Activated CD8-positive, alpha-beta memory T cell treated with anti-CD3 and anti-CD28 coated beads, Interleukin-2, amount 10 ng/mL, durations not matched to agents 7 days and 5 days (primary cell): ENCODE measurements around the gene UBE4B. TPM values are rescaled to one million over a fixed set of nuclear protein-coding genes. Genes with fewer than 3 reads are reported as not detected.
"Not testable (repeated sequence)": the region's sequence is repeated elsewhere in the genome, so short reads cannot be mapped to it uniquely, and the experiment has no call there.

Experiments used
- ATAC-seq: fragments of 150-1000 bp; cut with Tn5 transposase; one replicate; pipeline ENCODE4 v1.10.0; 2021; ENCODE audit warnings: moderate library complexity
- CTCF ChIA-PET: fragments of 350-600 bp; sonication (Branson Sonifier 250); formaldehyde crosslinking; loops from one replicate; lab custom pipeline; 2021; ENCODE audit warnings: antibody characterized with exemption; lab: Charles Lee
- DNase-seq: peaks from one replicate; pipeline ENCODE4 v3.0.0-alpha.2; 2020
- H3K27ac Mint-ChIP-seq: one replicate; pipeline ENCODE4 v1.8.0; 2021; ENCODE audit warnings: mild to moderate bottlenecking, mixed read lengths
- H3K27me3 Mint-ChIP-seq: one replicate; pipeline ENCODE4 v1.8.0; 2021; ENCODE audit warnings: mixed read lengths
- H3K36me3 Mint-ChIP-seq: one replicate; pipeline ENCODE4 v1.8.0; 2021; ENCODE audit warnings: mild to moderate bottlenecking, mixed read lengths
- H3K4me1 Mint-ChIP-seq: one replicate; pipeline ENCODE4 v1.8.0; 2021; ENCODE audit warnings: mixed read lengths
- H3K4me3 Mint-ChIP-seq: one replicate; pipeline ENCODE4 v1.8.0; 2021; ENCODE audit warnings: mild to moderate bottlenecking, moderate library complexity, mixed read lengths
- H3K9me3 Mint-ChIP-seq: one replicate; pipeline ENCODE4 v1.8.0; 2022; ENCODE audit warnings: low read depth, mixed read lengths
- total RNA-seq, 2 experiments: library from RNA; stranded (reverse); gene quantifications; one replicate each; pipeline ENCODE4 v1.2.3, GENCODE V29; 2021

Gene UBE4B
- total RNA-seq, 2 experiments from 2014 or later = 28.7 to 30.4 TPM

- H3K9me3 Mint-ChIP-seq = no peaks in the 10 kb centered on the region
- peaks cover 7% of the 10 kb centered on the region for H3K27me3 Mint-ChIP-seq
- CTCF ChIA-PET = interaction anchor here (1.0 kb wide), 1 partner anchor 69 kb away, joined by 3 read pairs; no protein-coding TSS in a partner anchor
- H3K27ac Mint-ChIP-seq = no peak overlapping the region
- no peaks in the 10 kb centered on the region for H3K36me3 Mint-ChIP-seq
- H3K4me1 Mint-ChIP-seq = peaks cover 9% of the 10 kb centered on the region
- ATAC-seq (no peak), DNase-seq (no peak)
- no peak overlapping the region for H3K4me3 Mint-ChIP-seq
Measured at GRCh38 chr1:10019561-10019960, 13.2 kb upstream of the UBE4B start.

- no peak overlapping the region for H3K27ac Mint-ChIP-seq
Measured at GRCh38 chr1:10020086-10020485, 12.7 kb upstream of the UBE4B start.

GRCh38 chr1:10020678-10021077 is 12.1 kb upstream of the UBE4B start:
- H3K4me1 Mint-ChIP-seq, H3K36me3 Mint-ChIP-seq, H3K9me3 Mint-ChIP-seq, ATAC-seq, H3K4me3 Mint-ChIP-seq, DNase-seq, H3K27me3 Mint-ChIP-seq, H3K27ac Mint-ChIP-seq: not testable (repeated sequence)
- CTCF ChIA-PET = interaction anchor here (1.0 kb wide), 2 partner anchors 13 to 70 kb away, joined by 3 read pairs; no protein-coding TSS in a partner anchor

More at GRCh38 chr1:10020086-10020485, 12.7 kb upstream of the UBE4B start:
- H3K9me3 Mint-ChIP-seq = no peaks in the 10 kb centered on the region
- no peaks in the 10 kb centered on the region for H3K36me3 Mint-ChIP-seq
- H3K27me3 Mint-ChIP-seq = peaks cover 4% of the 10 kb centered on the region
- H3K4me1 Mint-ChIP-seq = peaks cover 9% of the 10 kb centered on the region
- ATAC-seq (no peak), DNase-seq (no peak)
- no peak overlapping the region for H3K4me3 Mint-ChIP-seq
- CTCF ChIA-PET = interaction anchor here (1.0 kb wide), 2 partner anchors 12 to 70 kb away, joined by 3 read pairs; no protein-coding TSS in a partner anchor

GRCh38 chr1:10021992-10022391 is 10.8 kb upstream of the UBE4B start:
- ATAC-seq, H3K27ac Mint-ChIP-seq: not testable (repeated sequence)

GRCh38 chr1:10022656-10023055 is 10.1 kb upstream of the UBE4B start:
- H3K36me3 Mint-ChIP-seq = no peaks in the 10 kb centered on the region
- no peaks in the 10 kb centered on the region for H3K27me3 Mint-ChIP-seq
- H3K27ac Mint-ChIP-seq = no peak overlapping the region
- ATAC-seq = no peak
- no peak for DNase-seq
- CTCF ChIA-PET = no interaction called here
- no peaks in the 10 kb centered on the region for H3K9me3 Mint-ChIP-seq
- peaks cover 9% of the 10 kb centered on the region for H3K4me1 Mint-ChIP-seq
- H3K4me3 Mint-ChIP-seq = no peak overlapping the region

More at GRCh38 chr1:10021992-10022391, 10.8 kb upstream of the UBE4B start:
- H3K4me3 Mint-ChIP-seq, H3K4me1 Mint-ChIP-seq, H3K36me3 Mint-ChIP-seq, H3K9me3 Mint-ChIP-seq, DNase-seq, H3K27me3 Mint-ChIP-seq: not testable (repeated sequence)
- CTCF ChIA-PET = interaction anchor here (0.7 kb wide), 1 partner anchor 80 kb away, joined by 3 read pairs; no protein-coding TSS in a partner anchor

- Mint-ChIP-seq H3K36me3 (no peaks in the 10 kb centered on the region), H3K27me3 (no peaks in the 10 kb centered on the region), H3K4me1 (no peaks in the 10 kb centered on the region), H3K4me3 (no peak overlapping the region), H3K27ac (no peak overlapping the region), H3K9me3 (no peaks in the 10 kb centered on the region)
- ATAC-seq (no peak), DNase-seq (no peak)
- CTCF ChIA-PET = interaction anchor here (0.7 to 2.0 kb wide), 3 partner anchors 23 to 315 kb away, joined by 3 to 5 read pairs (median 3); no protein-coding TSS in a partner anchor
Measured at GRCh38 chr1:10025354-10025753, 7.4 kb upstream of the UBE4B start.

GRCh38 chr1:10027027-10027426 is 5.7 kb upstream of the UBE4B start:
- CTCF ChIA-PET = interaction anchor here (2.0 kb wide), 1 partner anchor 77 kb away, joined by 5 read pairs; no protein-coding TSS in a partner anchor

GRCh38 chr1:10028956-10029500 is 3.7 kb upstream of the UBE4B start:
- H3K27ac Mint-ChIP-seq, H3K4me3 Mint-ChIP-seq, H3K27me3 Mint-ChIP-seq, CTCF ChIA-PET, H3K9me3 Mint-ChIP-seq, H3K36me3 Mint-ChIP-seq, DNase-seq, ATAC-seq: not testable (repeated sequence)
- peaks cover 14% of the 10 kb centered on the region for H3K4me1 Mint-ChIP-seq

More at GRCh38 chr1:10027027-10027426, 5.7 kb upstream of the UBE4B start:
- Mint-ChIP-seq H3K27ac (no peak overlapping the region), H3K36me3 (no peaks in the 10 kb centered on the region), H3K9me3 (no peaks in the 10 kb centered on the region), H3K4me3 (no peak overlapping the region), H3K27me3 (no peaks in the 10 kb centered on the region), H3K4me1 (peaks cover 2% of the 10 kb centered on the region)
- ATAC-seq = no peak
- no peak for DNase-seq

- Mint-ChIP-seq H3K4me1 (peaks cover 22% of the 10 kb centered on the region), H3K27ac (no peak overlapping the region), H3K9me3 (no peaks in the 10 kb centered on the region), H3K4me3 (no peak overlapping the region), H3K36me3 (no peaks in the 10 kb centered on the region), H3K27me3 (no peaks in the 10 kb centered on the region)
- DNase-seq = no peak
- ATAC-seq = no peak
- CTCF ChIA-PET = no interaction called here
Measured at GRCh38 chr1:10031461-10031860, 1.3 kb upstream of the UBE4B start.

- DNase-seq = peak; percentile 51
- H3K4me3 Mint-ChIP-seq = peak overlapping the region; percentile 87
Measured at GRCh38 chr1:10033359-10033845, 644 bp downstream of the UBE4B start.

GRCh38 chr1:10042746-10043145 is 10.0 kb downstream of the UBE4B start:
- CTCF ChIA-PET = no interaction called here
- Mint-ChIP-seq H3K9me3 (no peaks in the 10 kb centered on the region), H3K27ac (no peak overlapping the region), H3K36me3 (peaks cover 10% of the 10 kb centered on the region), H3K4me1 (peaks cover 2% of the 10 kb centered on the region), H3K27me3 (no peaks in the 10 kb centered on the region), H3K4me3 (no peak overlapping the region)
- no peak for ATAC-seq
- no peak for DNase-seq

More at GRCh38 chr1:10033359-10033845, 644 bp downstream of the UBE4B start:
- Mint-ChIP-seq H3K27me3 (no peaks in the 10 kb centered on the region), H3K27ac (peak overlapping the region; percentile 90), H3K9me3 (no peaks in the 10 kb centered on the region), H3K4me1 (peaks cover 24% of the 10 kb centered on the region), H3K36me3 (peaks cover 3% of the 10 kb centered on the region)
- ATAC-seq = peak; percentile 25
- CTCF ChIA-PET = interaction anchor here (0.7 to 1.3 kb wide), 6 partner anchors 13 to 177 kb away, joined by 3 to 4 read pairs (median 3); partner anchors contain the start of genes KIF1B, LZIC and NMNAT1

GRCh38 chr1:10045480-10046355 is 13.0 kb downstream of the UBE4B start:
- Mint-ChIP-seq H3K27ac (no peak overlapping the region), H3K36me3 (peaks cover 11% of the 10 kb centered on the region), H3K4me3 (no peak overlapping the region), H3K4me1 (no peaks in the 10 kb centered on the region), H3K27me3 (no peaks in the 10 kb centered on the region), H3K9me3 (no peaks in the 10 kb centered on the region)
- DNase-seq = no peak
- CTCF ChIA-PET = interaction anchor here (1.3 kb wide), 1 partner anchor 12 kb away, joined by 3 read pairs; the partner anchor contains the start of gene UBE4B
- no peak for ATAC-seq
